Transverse colon (tissue), 4 donors: ENCODE results near the gene DDX50.

ENCODE experiments used
- EP300 ChIP-seq: sonication (generic); formaldehyde crosslinking; IDR thresholded peaks from one replicate; pipeline ENCODE4 v1.6.1; 2017; ENCODE audit warnings: antibody characterized with exemption, low read depth
- POLR2AphosphoS5 ChIP-seq, 3 donors: sonication (generic); formaldehyde crosslinking; IDR thresholded peaks; one replicate each; pipeline ENCODE4 v1.6.1; 2016; ENCODE audit warnings: antibody characterized with exemption in 3 of 3
- TF ChIP-seq, protein P1 (sequence below), 5 experiments: fragments of 200-600 bp in 3 of 5; fragments of 450-650 bp in 2 of 5; sonication (generic) in 3 of 5; IDR thresholded peaks; 1 replicate in 2 of 5; 2 replicates in 3 of 5; pipeline ENCODE4 v1.5.1; 2016 to 2017; ENCODE audit warnings: antibody characterized with exemption in 5 of 5, inconsistent platforms in 3 of 5, mild to moderate bottlenecking in 2 of 5, moderate library complexity in 1 of 5

DNA sequence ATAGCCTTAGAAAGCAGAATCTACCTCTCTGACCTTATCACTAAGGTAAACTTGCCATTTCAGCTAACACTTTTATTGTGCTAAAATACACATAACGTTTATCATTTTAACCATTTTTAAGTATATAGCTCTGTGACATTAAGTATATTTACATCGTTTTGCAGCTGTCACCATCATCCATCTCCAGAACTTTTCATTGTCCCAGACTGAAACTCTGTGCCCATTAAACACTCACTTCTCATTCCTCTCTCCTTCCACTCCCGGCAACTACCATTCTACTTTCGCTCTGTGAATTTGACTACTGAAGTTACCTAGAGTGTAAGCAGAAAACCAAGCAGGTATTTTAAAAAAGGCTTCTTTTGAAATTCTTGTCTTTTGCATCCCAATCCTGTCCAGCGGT lies 1.3 kb downstream of the DDX50 start:
- TF ChIP-seq, protein P1, sequence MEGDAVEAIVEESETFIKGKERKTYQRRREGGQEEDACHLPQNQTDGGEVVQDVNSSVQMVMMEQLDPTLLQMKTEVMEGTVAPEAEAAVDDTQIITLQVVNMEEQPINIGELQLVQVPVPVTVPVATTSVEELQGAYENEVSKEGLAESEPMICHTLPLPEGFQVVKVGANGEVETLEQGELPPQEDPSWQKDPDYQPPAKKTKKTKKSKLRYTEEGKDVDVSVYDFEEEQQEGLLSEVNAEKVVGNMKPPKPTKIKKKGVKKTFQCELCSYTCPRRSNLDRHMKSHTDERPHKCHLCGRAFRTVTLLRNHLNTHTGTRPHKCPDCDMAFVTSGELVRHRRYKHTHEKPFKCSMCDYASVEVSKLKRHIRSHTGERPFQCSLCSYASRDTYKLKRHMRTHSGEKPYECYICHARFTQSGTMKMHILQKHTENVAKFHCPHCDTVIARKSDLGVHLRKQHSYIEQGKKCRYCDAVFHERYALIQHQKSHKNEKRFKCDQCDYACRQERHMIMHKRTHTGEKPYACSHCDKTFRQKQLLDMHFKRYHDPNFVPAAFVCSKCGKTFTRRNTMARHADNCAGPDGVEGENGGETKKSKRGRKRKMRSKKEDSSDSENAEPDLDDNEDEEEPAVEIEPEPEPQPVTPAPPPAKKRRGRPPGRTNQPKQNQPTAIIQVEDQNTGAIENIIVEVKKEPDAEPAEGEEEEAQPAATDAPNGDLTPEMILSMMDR (IDR thresholded peaks at IDR 0.05) = no peak
- TF ChIP-seq EP300 = no peak
- TF ChIP-seq POLR2AphosphoS5 (IDR thresholded peaks at IDR 0.05) = no peak
